ENCODE results near the gene UVSSA. TPM values are rescaled to one million over a fixed set of nuclear protein-coding genes. Genes with fewer than 3 reads are reported as not detected.
"Not testable (repeated sequence)": the region's sequence is repeated elsewhere in the genome, so short reads cannot be mapped to it uniquely, and the experiment has no call there.

The UVSSA gene
- total RNA-seq, 1 donor from 2014 or later = 35.2 TPM

DNA sequence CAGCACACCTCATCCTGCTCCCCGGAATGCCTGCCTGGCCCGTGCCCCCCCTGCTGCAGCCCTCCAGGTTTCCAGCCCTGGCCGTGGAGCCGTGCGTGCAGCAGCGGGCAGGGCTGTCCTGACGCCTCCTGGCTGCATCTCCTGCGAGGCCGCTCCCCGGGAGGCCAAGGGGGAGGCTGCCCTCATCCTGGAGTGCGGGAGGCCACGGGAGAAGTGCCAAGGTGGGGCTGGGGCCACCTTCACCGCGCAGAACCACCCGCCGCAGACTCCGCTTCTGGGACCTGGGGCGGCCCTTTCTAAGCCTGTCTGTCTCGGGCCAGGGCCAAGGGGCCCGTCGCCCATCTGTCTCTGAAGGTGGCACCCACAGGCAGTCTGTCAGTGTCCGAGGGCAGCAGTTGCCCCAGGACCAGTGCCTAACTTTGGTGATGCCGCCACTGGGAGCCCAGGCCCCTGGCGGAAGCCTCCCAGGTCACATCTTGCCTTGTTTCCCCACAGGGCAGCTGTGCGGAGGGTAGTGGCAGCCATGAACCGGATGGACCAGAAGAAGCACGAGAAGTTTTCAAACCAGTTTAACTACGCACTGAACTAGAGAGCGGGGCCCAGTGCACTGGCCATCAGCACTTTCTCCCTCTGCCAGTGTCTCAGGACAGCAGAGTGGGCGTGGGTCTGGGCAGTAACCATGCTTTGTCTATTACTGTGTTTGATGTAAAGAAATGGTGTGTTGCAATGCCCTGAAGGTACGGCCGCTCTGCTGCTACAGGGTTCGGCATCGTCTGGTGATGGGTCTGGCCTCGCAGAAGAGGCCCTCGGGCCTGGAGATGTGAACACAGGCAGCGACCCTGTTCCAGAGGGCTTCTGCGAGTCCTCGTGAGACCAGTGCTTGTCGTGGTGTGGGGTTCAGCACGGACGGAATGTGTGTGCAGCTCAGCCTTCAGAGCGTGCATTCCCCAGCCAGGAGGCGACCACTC lies 38.6 kb downstream of the UVSSA start:
- peak; percentile 11 for DNase-seq
- Mint-ChIP-seq H3K4me1 (no peaks in the 10 kb centered on the region), H3K9me3 (peaks cover 11% of the 10 kb centered on the region), H3K27me3 (no peaks in the 10 kb centered on the region), H3K4me3 (no peak overlapping the region), H3K27ac (no peak overlapping the region), H3K36me3 (ENCODE audit: low read depth) (peaks cover 39% of the 10 kb centered on the region)
- POLR2A ChIA-PET = no interaction called here
- TF ChIP-seq, protein P1, sequence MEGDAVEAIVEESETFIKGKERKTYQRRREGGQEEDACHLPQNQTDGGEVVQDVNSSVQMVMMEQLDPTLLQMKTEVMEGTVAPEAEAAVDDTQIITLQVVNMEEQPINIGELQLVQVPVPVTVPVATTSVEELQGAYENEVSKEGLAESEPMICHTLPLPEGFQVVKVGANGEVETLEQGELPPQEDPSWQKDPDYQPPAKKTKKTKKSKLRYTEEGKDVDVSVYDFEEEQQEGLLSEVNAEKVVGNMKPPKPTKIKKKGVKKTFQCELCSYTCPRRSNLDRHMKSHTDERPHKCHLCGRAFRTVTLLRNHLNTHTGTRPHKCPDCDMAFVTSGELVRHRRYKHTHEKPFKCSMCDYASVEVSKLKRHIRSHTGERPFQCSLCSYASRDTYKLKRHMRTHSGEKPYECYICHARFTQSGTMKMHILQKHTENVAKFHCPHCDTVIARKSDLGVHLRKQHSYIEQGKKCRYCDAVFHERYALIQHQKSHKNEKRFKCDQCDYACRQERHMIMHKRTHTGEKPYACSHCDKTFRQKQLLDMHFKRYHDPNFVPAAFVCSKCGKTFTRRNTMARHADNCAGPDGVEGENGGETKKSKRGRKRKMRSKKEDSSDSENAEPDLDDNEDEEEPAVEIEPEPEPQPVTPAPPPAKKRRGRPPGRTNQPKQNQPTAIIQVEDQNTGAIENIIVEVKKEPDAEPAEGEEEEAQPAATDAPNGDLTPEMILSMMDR (IDR thresholded peaks at IDR 0.05) = no peak
- no peak for ATAC-seq (ENCODE audit: low read depth)
- intact Hi-C loops (cut with micrococcal nuclease) = no loop called here
- CTCF ChIA-PET = no interaction called here

DNA sequence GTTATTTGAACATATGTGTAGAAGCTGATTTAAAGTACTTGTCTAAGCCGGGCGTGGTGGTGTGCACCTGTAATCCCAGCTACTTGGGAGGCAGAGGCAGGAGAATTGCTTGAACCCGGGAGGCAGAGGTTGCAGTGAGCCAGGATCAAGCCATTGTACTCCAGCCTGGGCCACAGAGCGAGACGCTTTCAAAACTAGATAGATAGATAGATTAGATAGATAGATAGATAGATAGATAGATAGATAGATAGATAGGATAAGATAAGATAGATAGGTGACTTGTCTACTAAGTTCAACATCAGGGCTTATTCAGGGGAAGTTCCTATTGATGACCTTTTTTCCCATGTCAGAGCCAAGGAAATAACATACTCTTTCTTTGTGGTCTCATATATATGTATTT lies 46.4 kb downstream of the UVSSA start:
- H3K36me3 Mint-ChIP-seq (ENCODE audit: low read depth) = peaks cover 27% of the 10 kb centered on the region
- CTCF ChIA-PET; H3K9me3 Mint-ChIP-seq; H3K27me3 Mint-ChIP-seq; ATAC-seq (ENCODE audit: low read depth); intact Hi-C loops (cut with micrococcal nuclease); H3K4me1 Mint-ChIP-seq; DNase-seq; H3K27ac Mint-ChIP-seq; POLR2A ChIA-PET; H3K4me3 Mint-ChIP-seq: not testable (repeated sequence)

DNA sequence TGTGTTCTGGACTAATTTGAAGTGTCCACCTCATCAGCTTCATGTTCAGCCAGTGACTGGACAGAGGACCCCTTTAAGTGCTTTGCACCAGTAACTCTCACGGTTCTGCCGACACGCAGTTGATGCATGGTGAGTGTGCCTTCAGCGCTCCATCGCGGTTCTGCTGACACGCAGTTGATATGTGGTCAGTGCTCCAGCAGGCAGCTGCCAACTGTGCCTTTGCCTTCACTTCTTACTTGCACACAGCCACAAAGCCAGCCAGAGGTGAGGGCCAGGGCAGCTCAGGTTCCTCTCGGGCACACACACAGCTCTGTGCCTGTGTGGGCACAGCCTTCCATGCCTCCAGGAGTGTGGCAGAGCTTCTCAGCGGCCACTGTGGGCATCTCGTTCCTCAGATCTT lies 46.9 kb downstream of the UVSSA start:
- CTCF ChIA-PET = no interaction called here

DNA sequence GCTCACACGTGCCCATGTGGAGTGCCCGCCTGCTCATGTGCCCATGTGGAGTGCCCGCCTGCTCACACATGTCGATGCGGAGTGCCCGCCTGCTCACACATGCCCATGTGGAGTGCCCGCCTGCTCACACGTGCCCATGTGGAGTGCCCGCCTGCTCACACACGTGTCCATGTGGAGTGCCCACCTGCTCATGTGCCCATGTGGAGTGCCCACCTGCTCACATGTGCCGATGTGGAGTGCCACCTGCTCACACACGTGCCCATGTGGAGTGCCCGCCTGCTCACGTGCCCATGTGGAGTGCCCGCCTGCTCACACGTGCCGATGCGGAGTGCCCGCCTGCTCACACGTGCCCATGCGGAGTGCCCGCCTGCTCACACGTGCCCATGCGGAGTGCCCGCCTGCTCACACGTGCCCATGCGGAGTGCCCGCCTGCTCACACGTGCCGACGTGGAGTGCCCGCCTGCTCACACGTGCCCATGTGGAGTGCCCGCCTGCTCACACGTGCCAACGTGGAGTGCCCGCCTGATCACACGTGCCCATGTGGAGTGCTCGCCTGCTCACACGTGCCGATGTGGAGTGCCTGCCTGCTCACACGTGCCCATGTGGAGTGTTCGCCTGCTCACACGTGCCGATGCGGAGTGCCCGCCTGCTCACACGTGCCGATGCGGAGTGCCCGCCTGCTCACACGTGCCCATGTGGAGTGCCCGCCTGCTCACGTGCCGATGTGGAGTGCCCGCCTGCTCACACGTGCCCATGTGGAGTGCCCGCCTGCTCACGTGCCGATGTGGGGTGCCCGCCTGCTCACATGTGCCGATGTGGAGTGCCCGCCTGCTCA lies 47.8 kb downstream of the UVSSA start:
- H3K27me3 Mint-ChIP-seq; H3K4me3 Mint-ChIP-seq; ATAC-seq (ENCODE audit: low read depth); CTCF ChIA-PET; H3K4me1 Mint-ChIP-seq; intact Hi-C loops (cut with micrococcal nuclease); H3K9me3 Mint-ChIP-seq; POLR2A ChIA-PET; H3K27ac Mint-ChIP-seq; DNase-seq: not testable (repeated sequence)
- H3K36me3 Mint-ChIP-seq (ENCODE audit: low read depth) = peaks cover 15% of the 10 kb centered on the region

More for the DNA sequence above, 46.9 kb downstream of the UVSSA start:
- Mint-ChIP-seq H3K9me3 (no peaks in the 10 kb centered on the region), H3K36me3 (ENCODE audit: low read depth) (peaks cover 22% of the 10 kb centered on the region), H3K4me3 (no peak overlapping the region), H3K4me1 (no peaks in the 10 kb centered on the region), H3K27me3 (no peaks in the 10 kb centered on the region), H3K27ac (no peak overlapping the region)
- TF ChIP-seq, protein P1 (IDR thresholded peaks at IDR 0.05) = no peak
- POLR2A ChIA-PET = no interaction called here
- peak; percentile 7 for DNase-seq
- intact Hi-C loops (cut with micrococcal nuclease) = no loop called here
- no peak for ATAC-seq (ENCODE audit: low read depth)

DNA sequence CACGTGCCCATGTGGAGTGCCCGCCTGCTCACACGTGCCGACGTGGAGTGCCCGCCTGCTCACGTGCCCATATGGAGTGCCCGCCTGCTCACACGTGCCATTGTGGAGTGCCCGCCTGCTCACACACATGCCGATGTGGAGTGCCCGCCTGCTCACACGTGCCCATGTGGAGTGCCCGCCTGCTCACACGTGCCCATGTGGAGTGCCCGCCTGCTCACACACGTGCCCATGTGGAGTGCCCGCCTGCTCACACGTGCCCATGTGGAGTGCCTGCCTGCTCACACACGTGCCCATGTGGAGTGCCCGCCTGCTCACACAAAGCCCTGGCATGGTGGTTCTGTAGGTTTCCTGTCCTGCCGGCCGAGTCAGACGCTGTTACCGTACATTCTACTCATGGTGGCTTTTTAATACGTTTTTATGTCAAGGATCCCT lies 48.4 kb downstream of the UVSSA start:
- H3K36me3 Mint-ChIP-seq (ENCODE audit: low read depth) = peaks cover 11% of the 10 kb centered on the region
- CTCF ChIA-PET; H3K4me3 Mint-ChIP-seq; H3K9me3 Mint-ChIP-seq; H3K27ac Mint-ChIP-seq; H3K27me3 Mint-ChIP-seq; H3K4me1 Mint-ChIP-seq; DNase-seq; POLR2A ChIA-PET; ATAC-seq (ENCODE audit: low read depth); intact Hi-C loops (cut with micrococcal nuclease): not testable (repeated sequence)

DNA sequence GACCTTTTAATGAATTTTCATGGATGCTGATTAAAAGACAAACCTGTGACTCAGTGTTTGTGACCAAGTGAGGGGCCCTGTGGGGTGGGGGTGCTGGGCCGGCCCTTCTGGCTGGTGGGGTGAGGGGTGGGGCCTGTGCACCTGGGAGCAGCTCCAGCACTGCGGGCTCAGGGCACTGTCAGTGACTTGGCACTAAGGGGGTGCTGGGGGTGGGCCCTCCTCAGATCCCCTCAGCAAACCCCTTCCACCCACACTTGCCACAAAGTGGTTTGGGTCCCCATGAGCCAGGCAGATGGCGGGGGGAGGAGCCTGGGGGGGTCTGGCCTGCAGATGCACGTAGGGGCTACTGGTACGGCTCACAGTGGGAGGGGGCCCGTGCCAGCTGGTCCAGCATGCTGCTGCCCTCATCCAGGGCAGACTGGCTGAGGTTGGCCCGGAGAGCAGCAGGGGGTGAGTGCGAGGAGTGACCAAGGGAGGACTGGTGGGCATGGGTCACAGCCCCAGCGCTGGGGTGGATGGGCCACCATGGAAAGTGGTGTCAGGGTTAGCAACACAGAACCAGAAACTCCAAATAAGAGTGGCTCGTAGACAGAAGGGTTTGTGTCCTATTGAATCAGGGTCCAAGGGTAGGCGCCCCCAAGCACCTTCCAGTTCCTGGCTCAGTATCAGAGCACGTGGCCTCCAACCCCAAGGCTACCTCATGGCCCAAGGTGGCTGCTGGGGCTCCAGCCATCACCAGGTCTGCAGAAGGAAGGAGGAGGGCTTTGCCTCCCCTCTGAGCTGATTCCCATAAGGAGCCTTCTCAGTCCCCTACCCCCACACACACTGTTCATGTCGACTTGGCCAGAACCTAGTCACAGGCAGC lies 49.2 kb downstream of the UVSSA start:
- Mint-ChIP-seq H3K36me3 (ENCODE audit: low read depth) (peaks cover 11% of the 10 kb centered on the region), H3K9me3 (no peaks in the 10 kb centered on the region), H3K4me3 (no peak overlapping the region), H3K27me3 (peaks cover 7% of the 10 kb centered on the region), H3K4me1 (no peaks in the 10 kb centered on the region), H3K27ac (no peak overlapping the region)
- TF ChIP-seq, protein P1 (IDR thresholded peaks at IDR 0.05) = no peak
- intact Hi-C loops (cut with micrococcal nuclease) = no loop called here
- DNase-seq = peak; percentile 5
- ATAC-seq (ENCODE audit: low read depth) = no peak
- POLR2A ChIA-PET = no interaction called here
- CTCF ChIA-PET = no interaction called here
